ENCODE measurements around the gene MPPE1.

Gene MPPE1

GRCh38 chr18:11880586-11881304 is 27.4 kb downstream of the MPPE1 start:
- no peak for DNase-seq (ENCODE audit: low spot score)

GRCh38 chr18:11877497-11878135 is 30.5 kb downstream of the MPPE1 start:
- no peak for DNase-seq (ENCODE audit: low spot score)

More at GRCh38 chr18:11880586-11881304, 27.4 kb downstream of the MPPE1 start:
- no peak for TF ChIP-seq CTCF (IDR thresholded peaks at IDR 0.05; ENCODE audit: extremely low read depth, missing control alignments)

GRCh38 chr18:11874676-11875075 is 33.4 kb downstream of the MPPE1 start:
- no peak for DNase-seq (ENCODE audit: low spot score)
- TF ChIP-seq CTCF (IDR thresholded peaks at IDR 0.05; ENCODE audit: extremely low read depth, missing control alignments): no peak

More at GRCh38 chr18:11877497-11878135, 30.5 kb downstream of the MPPE1 start:
- no peak for TF ChIP-seq CTCF (IDR thresholded peaks at IDR 0.05; ENCODE audit: extremely low read depth, missing control alignments)

GRCh38 chr18:11873670-11874340 is 34.3 kb downstream of the MPPE1 start:
- no peak for TF ChIP-seq CTCF (IDR thresholded peaks at IDR 0.05; ENCODE audit: extremely low read depth, missing control alignments)
- no peak for DNase-seq (ENCODE audit: low spot score)

GRCh38 chr18:11872479-11873136 is 35.5 kb downstream of the MPPE1 start:
- peak; percentile 54 for DNase-seq (ENCODE audit: low spot score)
- TF ChIP-seq CTCF (IDR thresholded peaks at IDR 0.05; ENCODE audit: extremely low read depth, missing control alignments): no peak

GRCh38 chr18:11871501-11871900 is 36.6 kb downstream of the MPPE1 start:
- DNase-seq (ENCODE audit: low spot score): peak; percentile 43
- TF ChIP-seq CTCF (IDR thresholded peaks at IDR 0.05; ENCODE audit: extremely low read depth, missing control alignments): no peak

All from GM20000 (cell line).